Measurements from ENCODE around the gene ADAMTS2. TPM values are rescaled to one million over a fixed set of nuclear protein-coding genes. Genes with fewer than 3 reads are reported as not detected.

The ADAMTS2 gene
- total and polyA plus RNA-seq, 2 donors = 22.8 to 80.9 TPM

- WGBS = 64% methylated on average over 8 of the region's 8 CpGs
- H3K4me3 ChIP-seq (ENCODE audit: low read depth, low read length) = no peak overlapping the region
These were observed 118.6 kb downstream of the ADAMTS2 start for GRCh38 chr5:179226696-179227095.

DNA sequence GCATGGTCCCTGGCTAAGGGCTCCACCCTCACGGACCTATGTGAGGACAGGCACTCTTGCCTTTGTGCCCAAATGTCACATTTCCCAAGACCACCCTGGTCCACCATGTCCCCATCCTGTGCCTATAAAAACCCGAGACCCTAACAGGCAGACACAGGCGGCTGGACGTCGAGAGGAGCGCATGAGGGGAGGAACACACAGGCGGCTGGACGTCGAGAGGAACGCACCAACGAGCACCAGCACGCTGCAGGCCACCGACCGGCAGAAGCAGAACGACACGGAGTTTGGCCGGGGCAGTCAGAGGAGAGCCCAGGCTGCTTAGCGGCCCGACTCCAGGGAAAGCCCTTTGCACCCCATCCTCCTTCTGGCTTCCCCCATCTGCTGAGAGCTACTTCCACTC, 119.9 kb downstream of the ADAMTS2 start:
- WGBS = 98% methylated on average over 19 of the region's 19 CpGs
- no peaks in the 10 kb centered on the region for H3K36me3 ChIP-seq (ENCODE audit: insufficient read depth)
- H3K4me3 ChIP-seq (ENCODE audit: low read depth, low read length) = no peak overlapping the region
- H3K4me1 ChIP-seq (ENCODE audit: insufficient read depth) = no peaks in the 10 kb centered on the region
- no peak for DNase-seq (ENCODE audit: extremely low spot score)
- H3K27ac ChIP-seq (ENCODE audit: low read depth) = no peak overlapping the region

More at GRCh38 chr5:179226696-179227095, 118.6 kb downstream of the ADAMTS2 start:
- Histone ChIP-seq H3K4me1 (ENCODE audit: insufficient read depth) (no peaks in the 10 kb centered on the region), H3K27ac (ENCODE audit: low read depth) (no peak overlapping the region), H3K36me3 (ENCODE audit: insufficient read depth) (no peaks in the 10 kb centered on the region)
- no peak for DNase-seq (ENCODE audit: extremely low spot score)

- Histone ChIP-seq H3K27ac (ENCODE audit: low read depth) (no peak overlapping the region), H3K4me1 (ENCODE audit: insufficient read depth) (no peaks in the 10 kb centered on the region), H3K36me3 (ENCODE audit: insufficient read depth) (no peaks in the 10 kb centered on the region), H3K4me3 (ENCODE audit: low read depth, low read length) (no peak overlapping the region)
- WGBS = 97% methylated on average over 10 of the region's 10 CpGs
- no peak for DNase-seq (ENCODE audit: extremely low spot score)
These were observed 120.5 kb downstream of the ADAMTS2 start for GRCh38 chr5:179224741-179225140.

GRCh38 chr5:179223961-179224360, 121.3 kb downstream of the ADAMTS2 start:
- no peak overlapping the region for H3K27ac ChIP-seq (ENCODE audit: low read depth)
- 98% methylated on average over 25 of the region's 25 CpGs for WGBS
- H3K36me3 ChIP-seq (ENCODE audit: insufficient read depth) = no peaks in the 10 kb centered on the region
- DNase-seq (ENCODE audit: extremely low spot score) = no peak
- H3K4me1 ChIP-seq (ENCODE audit: insufficient read depth) = no peaks in the 10 kb centered on the region
- no peak overlapping the region for H3K4me3 ChIP-seq (ENCODE audit: low read depth, low read length)

GRCh38 chr5:179223528-179223927, 121.7 kb downstream of the ADAMTS2 start:
- 89% methylated on average over 14 of the region's 14 CpGs for WGBS
- Histone ChIP-seq H3K4me3 (ENCODE audit: low read depth, low read length) (no peak overlapping the region), H3K4me1 (ENCODE audit: insufficient read depth) (no peaks in the 10 kb centered on the region), H3K27ac (ENCODE audit: low read depth) (no peak overlapping the region), H3K36me3 (ENCODE audit: insufficient read depth) (no peaks in the 10 kb centered on the region)
- DNase-seq (ENCODE audit: extremely low spot score) = no peak

GRCh38 chr5:179222246-179223017, 122.8 kb downstream of the ADAMTS2 start:
- no peak overlapping the region for H3K27ac ChIP-seq (ENCODE audit: low read depth)
- DNase-seq (ENCODE audit: extremely low spot score) = no peak
- no peaks in the 10 kb centered on the region for H3K4me1 ChIP-seq (ENCODE audit: insufficient read depth)
- H3K36me3 ChIP-seq (ENCODE audit: insufficient read depth) = no peaks in the 10 kb centered on the region
- H3K4me3 ChIP-seq (ENCODE audit: low read depth, low read length) = no peak overlapping the region
- 79% methylated on average over 9 of the region's 9 CpGs for WGBS

DNA sequence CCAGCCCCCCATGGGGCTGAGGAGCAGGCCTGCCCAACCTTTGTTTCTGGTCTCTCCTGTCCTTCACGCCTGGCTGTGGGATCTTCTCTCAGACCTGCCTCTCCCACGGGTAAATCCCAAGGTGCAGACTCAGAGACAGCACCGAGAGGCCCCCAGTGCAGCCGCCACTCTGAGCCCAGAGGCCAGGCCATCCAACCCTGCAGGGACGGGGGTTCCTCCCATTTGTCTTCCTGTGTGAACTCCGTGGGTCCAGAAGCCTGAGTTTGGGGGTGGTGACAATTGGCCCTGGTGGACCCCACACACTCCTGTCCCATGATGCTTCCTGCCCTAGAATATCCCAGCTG, 123.4 kb downstream of the ADAMTS2 start:
- no peak for DNase-seq (ENCODE audit: extremely low spot score)
- Histone ChIP-seq H3K27ac (ENCODE audit: low read depth) (no peak overlapping the region), H3K4me3 (ENCODE audit: low read depth, low read length) (no peak overlapping the region), H3K4me1 (ENCODE audit: insufficient read depth) (no peaks in the 10 kb centered on the region), H3K36me3 (ENCODE audit: insufficient read depth) (no peaks in the 10 kb centered on the region)
- WGBS = 83% methylated on average over 6 of the region's 6 CpGs

DNA sequence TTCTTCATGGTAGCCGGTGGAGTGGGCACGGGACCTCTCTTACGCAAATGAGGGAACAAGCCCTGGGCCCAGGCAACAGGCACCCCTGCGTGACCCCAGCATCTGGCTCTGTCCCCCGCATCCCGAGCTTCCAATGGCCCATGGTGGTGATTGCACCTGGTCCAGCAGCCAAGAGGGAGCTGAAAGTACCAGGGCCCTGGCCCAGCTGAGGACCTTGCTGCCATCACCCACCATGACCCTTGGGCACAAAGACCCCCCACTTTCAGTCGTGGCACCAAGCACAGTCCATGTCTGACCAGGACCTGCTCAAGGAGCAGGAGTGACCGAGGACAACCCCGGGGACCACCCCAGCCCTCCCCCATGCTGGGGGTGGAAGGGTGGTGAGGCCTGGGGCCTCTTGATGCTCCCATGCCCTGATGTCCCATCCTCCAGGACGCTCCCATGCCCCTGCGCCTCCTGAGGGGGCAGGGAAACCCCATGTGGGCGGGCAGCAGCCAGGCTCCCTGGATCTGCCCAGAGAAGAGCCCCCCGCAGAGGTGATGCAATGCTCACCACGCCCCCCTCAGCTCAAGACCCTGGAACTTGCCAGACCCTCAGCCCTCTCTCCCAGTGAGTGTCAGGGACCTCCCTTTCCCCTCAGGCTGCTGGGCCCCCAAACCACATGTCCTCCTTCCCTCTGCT, 123.9 kb downstream of the ADAMTS2 start:
- no peak overlapping the region for H3K27ac ChIP-seq (ENCODE audit: low read depth)
- WGBS = 95% methylated on average over 14 of the region's 14 CpGs
- DNase-seq (ENCODE audit: extremely low spot score) = no peak
- no peak overlapping the region for H3K4me3 ChIP-seq (ENCODE audit: low read depth, low read length)
- no peaks in the 10 kb centered on the region for H3K4me1 ChIP-seq (ENCODE audit: insufficient read depth)
- no peaks in the 10 kb centered on the region for H3K36me3 ChIP-seq (ENCODE audit: insufficient read depth)

DNA sequence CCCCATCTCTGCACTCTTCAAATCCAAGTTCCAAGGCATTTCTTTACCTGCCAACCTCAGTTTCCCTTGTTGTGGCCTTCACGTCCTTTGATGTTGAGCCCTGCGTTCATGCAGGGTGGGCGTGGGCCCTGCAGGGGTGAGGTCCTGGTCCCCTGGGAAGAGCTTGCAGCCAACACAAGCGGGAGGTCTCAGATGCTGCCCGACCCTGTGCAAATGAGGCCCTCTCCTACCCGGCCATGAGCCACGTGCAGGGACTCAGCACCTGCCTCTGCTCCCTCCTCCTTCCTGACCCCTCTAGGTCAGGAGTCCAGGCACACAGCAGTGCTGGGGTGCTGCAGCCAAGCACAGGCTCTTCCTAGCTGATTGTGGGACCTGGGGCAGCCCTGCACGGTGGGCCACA, 124.5 kb downstream of the ADAMTS2 start:
- DNase-seq (ENCODE audit: extremely low spot score) = no peak
- Histone ChIP-seq H3K27ac (ENCODE audit: low read depth) (no peak overlapping the region), H3K4me1 (ENCODE audit: insufficient read depth) (no peaks in the 10 kb centered on the region), H3K4me3 (ENCODE audit: low read depth, low read length) (no peak overlapping the region), H3K36me3 (ENCODE audit: insufficient read depth) (no peaks in the 10 kb centered on the region)
- WGBS = 89% methylated on average over 8 of the region's 8 CpGs

GRCh38 chr5:179219661-179220620, 125.3 kb downstream of the ADAMTS2 start:
- DNase-seq (ENCODE audit: extremely low spot score) = no peak
- 87% methylated on average over 30 of the region's 30 CpGs for WGBS
- no peaks in the 10 kb centered on the region for H3K36me3 ChIP-seq (ENCODE audit: insufficient read depth)
- H3K4me3 ChIP-seq (ENCODE audit: low read depth, low read length) = no peak overlapping the region
- H3K27ac ChIP-seq (ENCODE audit: low read depth) = no peak overlapping the region
- no peaks in the 10 kb centered on the region for H3K4me1 ChIP-seq (ENCODE audit: insufficient read depth)

GRCh38 chr5:179218943-179219330, 126.3 kb downstream of the ADAMTS2 start:
- no peaks in the 10 kb centered on the region for H3K4me1 ChIP-seq (ENCODE audit: insufficient read depth)
- no peak for DNase-seq (ENCODE audit: extremely low spot score)
- no peaks in the 10 kb centered on the region for H3K36me3 ChIP-seq (ENCODE audit: insufficient read depth)
- WGBS = 84% methylated on average over 4 of the region's 4 CpGs
- no peak overlapping the region for H3K4me3 ChIP-seq (ENCODE audit: low read depth, low read length)
- H3K27ac ChIP-seq (ENCODE audit: low read depth) = no peak overlapping the region

DNA sequence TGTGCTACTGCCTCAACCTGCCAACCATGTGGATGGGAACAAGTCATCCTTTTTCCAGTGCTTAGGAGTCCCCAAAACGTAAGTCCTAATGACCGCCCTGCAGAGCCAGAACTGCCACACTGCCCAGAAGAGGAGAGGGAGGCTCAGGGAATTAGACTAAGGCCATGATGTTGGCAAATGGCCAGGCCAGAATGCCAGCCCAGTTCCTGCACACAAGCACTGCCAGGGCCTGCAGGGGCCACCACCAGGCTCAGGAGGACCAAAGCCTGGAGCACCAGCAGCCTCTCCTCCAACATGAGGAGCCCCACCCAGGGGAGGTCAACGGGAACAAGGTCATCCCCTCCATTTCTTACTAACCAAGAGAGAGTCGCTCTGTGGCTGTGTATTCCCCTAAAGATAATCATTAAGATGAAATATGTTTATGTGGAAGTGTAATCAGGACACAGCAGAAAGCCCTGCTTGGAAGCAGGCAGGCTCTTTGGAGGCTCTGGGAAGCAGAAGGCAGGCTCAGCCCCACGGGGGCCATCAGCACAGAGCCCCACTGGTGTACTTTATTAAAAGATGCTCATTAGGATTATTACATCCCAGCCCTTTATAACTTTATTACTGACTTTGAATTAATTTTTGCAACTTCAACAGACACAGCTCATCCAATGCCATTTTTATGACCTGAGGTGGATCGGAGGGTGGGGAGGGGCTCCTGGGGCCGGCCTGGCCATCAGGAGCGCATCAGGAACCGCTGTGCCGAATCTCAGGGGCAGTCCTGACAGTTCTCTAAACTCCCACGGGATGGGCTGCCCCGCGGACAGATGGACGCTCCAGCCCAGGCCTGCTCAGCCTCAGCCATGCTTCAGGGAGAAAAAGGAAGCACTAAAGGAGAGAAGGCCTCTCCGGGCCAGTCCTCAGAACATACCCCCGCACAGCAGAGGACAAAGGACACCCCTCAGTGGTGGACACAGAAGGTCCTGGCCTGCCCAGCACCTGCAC, 127.0 kb downstream of the ADAMTS2 start:
- DNase-seq (ENCODE audit: extremely low spot score) = no peak
- Histone ChIP-seq H3K4me3 (ENCODE audit: low read depth, low read length) (no peak overlapping the region), H3K4me1 (ENCODE audit: insufficient read depth) (no peaks in the 10 kb centered on the region), H3K27ac (ENCODE audit: low read depth) (no peak overlapping the region), H3K36me3 (ENCODE audit: insufficient read depth) (no peaks in the 10 kb centered on the region)
- 59% methylated on average over 16 of the region's 16 CpGs for WGBS

DNA sequence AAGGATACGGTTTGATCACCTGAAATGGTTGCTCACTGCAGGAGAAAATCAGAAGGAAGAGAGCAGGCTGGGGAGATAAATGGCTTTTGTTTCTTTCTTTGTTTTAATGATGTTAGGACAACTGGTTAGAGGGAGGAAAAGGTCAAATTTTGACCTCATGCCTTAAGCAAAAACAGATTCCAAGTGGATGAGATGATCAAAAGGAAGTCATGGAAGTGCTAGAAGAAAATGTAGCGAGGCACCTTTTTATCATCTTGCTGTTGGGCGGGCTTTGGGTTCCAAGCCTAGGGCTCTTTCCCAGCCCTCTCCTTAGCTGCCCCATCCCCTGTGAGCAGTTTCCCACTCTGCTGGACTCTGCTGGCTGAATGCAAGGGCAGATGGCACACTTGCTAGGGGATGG, 127.9 kb downstream of the ADAMTS2 start:
- 58% methylated on average over 3 of the region's 3 CpGs for WGBS
- DNase-seq (ENCODE audit: extremely low spot score) = no peak
- no peaks in the 10 kb centered on the region for H3K4me1 ChIP-seq (ENCODE audit: insufficient read depth)
- H3K27ac ChIP-seq (ENCODE audit: low read depth) = no peak overlapping the region
- no peaks in the 10 kb centered on the region for H3K36me3 ChIP-seq (ENCODE audit: insufficient read depth)
- H3K4me3 ChIP-seq (ENCODE audit: low read depth, low read length) = no peak overlapping the region
